ENCODE measurements around the gene PPIG. TPM values are rescaled to one million over a fixed set of nuclear protein-coding genes. Genes with fewer than 3 reads are reported as not detected.

The PPIG gene
- total RNA-seq, 1 experiment from 2014 or later = 46.5 TPM

- ChIA-PET CTCF (no interaction called here), POLR2A (no interaction called here)
- Histone ChIP-seq H3K27me3 (ENCODE audit: control insufficient read depth, insufficient read depth, low read length) (no peaks in the 10 kb centered on the region), H3K4me3 (ENCODE audit: low read depth in 2 of 2, low read length in 2 of 2) (no peak overlapping the region), H3K9me3 (ENCODE audit: control insufficient read depth, insufficient read depth, low read depth, low read length) (no peaks in the 10 kb centered on the region), H3K36me3 (ENCODE audit: control insufficient read depth, insufficient read depth, low read length) (no peaks in the 10 kb centered on the region), H3K27ac (ENCODE audit: low read length) (no peak overlapping the region), H3K4me1 (ENCODE audit: control insufficient read depth, insufficient read depth, low read length) (no peaks in the 10 kb centered on the region; the same call in 1 of the 2 replicates)
- intact Hi-C loops (cut with micrococcal nuclease; ENCODE audit: unreplicated experiment) = no loop called here
- TF ChIP-seq TCF7L2 (IDR thresholded peaks at IDR 0.05; ENCODE audit: low read depth, low read length) (no peak), POLR2AphosphoS5 (IDR thresholded peaks at IDR 0.05; ENCODE audit: low read depth, low read length) (no peak), SIN3A (IDR thresholded peaks at IDR 0.05; ENCODE audit: borderline replicate concordance, insufficient read depth, low read depth, low read length) (no peak)
- no peak for ATAC-seq
- DNase-seq (ENCODE audit: low read depth, low spot score) = no peak
- in situ Hi-C loops (cut with HindIII; ENCODE audit: low pct_unique_long_range_greater_than_20kb, low sequenced_read_pairs) = no loop called here
- BruUV-seq (replicated peaks) = no TSS peak
Observed at GRCh38 chr2:169662744-169663143, 78.6 kb downstream of the PPIG start.

- no peaks in the 10 kb centered on the region; the same call in 1 of the 2 replicates for H3K4me1 ChIP-seq (ENCODE audit: control insufficient read depth, insufficient read depth, low read length)
- H3K9me3 ChIP-seq (ENCODE audit: control insufficient read depth, insufficient read depth, low read depth, low read length) = no peaks in the 10 kb centered on the region
- no peaks in the 10 kb centered on the region for H3K36me3 ChIP-seq (ENCODE audit: control insufficient read depth, insufficient read depth, low read length)
- in situ Hi-C loops (cut with HindIII; ENCODE audit: low pct_unique_long_range_greater_than_20kb, low sequenced_read_pairs) = no loop called here
- no peak overlapping the region for H3K4me3 ChIP-seq (ENCODE audit: low read depth in 2 of 2, low read length in 2 of 2)
- ATAC-seq (no peak), DNase-seq (ENCODE audit: low read depth, low spot score) (no peak)
- TF ChIP-seq TCF7L2 (IDR thresholded peaks at IDR 0.05; ENCODE audit: low read depth, low read length) (no peak), REST (IDR thresholded peaks at IDR 0.05; ENCODE audit: insufficient read depth in 1 of 2, low read depth in 2 of 2, low read length in 1 of 2) (no peak), POLR2AphosphoS5 (IDR thresholded peaks at IDR 0.05; ENCODE audit: low read depth, low read length) (no peak), SIN3A (IDR thresholded peaks at IDR 0.05; ENCODE audit: borderline replicate concordance, insufficient read depth, low read depth, low read length) (no peak)
- TF ChIP-seq, protein P1, sequence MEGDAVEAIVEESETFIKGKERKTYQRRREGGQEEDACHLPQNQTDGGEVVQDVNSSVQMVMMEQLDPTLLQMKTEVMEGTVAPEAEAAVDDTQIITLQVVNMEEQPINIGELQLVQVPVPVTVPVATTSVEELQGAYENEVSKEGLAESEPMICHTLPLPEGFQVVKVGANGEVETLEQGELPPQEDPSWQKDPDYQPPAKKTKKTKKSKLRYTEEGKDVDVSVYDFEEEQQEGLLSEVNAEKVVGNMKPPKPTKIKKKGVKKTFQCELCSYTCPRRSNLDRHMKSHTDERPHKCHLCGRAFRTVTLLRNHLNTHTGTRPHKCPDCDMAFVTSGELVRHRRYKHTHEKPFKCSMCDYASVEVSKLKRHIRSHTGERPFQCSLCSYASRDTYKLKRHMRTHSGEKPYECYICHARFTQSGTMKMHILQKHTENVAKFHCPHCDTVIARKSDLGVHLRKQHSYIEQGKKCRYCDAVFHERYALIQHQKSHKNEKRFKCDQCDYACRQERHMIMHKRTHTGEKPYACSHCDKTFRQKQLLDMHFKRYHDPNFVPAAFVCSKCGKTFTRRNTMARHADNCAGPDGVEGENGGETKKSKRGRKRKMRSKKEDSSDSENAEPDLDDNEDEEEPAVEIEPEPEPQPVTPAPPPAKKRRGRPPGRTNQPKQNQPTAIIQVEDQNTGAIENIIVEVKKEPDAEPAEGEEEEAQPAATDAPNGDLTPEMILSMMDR (IDR thresholded peaks at IDR 0.05) = no peak
- CTCF ChIA-PET = no interaction called here
- BruUV-seq (replicated peaks) = no TSS peak
- no peak overlapping the region for H3K27ac ChIP-seq (ENCODE audit: low read length)
- POLR2A ChIA-PET = interaction anchor here (0.6 kb wide), 1 partner anchor 12 kb away, joined by 5 read pairs; no protein-coding TSS in a partner anchor
- intact Hi-C loops (cut with micrococcal nuclease; ENCODE audit: unreplicated experiment) = no loop called here
- no peaks in the 10 kb centered on the region for H3K27me3 ChIP-seq (ENCODE audit: control insufficient read depth, insufficient read depth, low read length)
Observed at GRCh38 chr2:169663247-169663646, 79.1 kb downstream of the PPIG start.

DNA sequence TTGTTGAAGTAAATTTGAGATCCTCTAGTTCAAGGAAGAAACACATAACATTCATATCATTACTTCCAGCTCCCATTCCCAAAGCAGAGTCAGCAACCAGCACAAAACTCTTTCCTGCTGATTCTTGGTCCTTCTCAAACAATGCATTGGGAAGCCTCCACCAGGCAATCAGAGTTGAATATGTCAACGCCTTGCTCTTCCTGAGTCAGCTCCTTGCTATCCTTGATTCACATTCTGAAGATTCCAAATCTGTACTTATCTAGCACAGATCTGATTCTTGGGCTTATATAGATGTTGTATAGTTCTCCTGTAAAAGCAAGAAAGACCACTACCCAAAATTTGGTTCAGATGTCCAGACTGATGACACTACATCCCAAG lies 80.4 kb downstream of the PPIG start:
- in situ Hi-C loops (cut with HindIII; ENCODE audit: low pct_unique_long_range_greater_than_20kb, low sequenced_read_pairs) (no loop called here), intact Hi-C loops (cut with micrococcal nuclease; ENCODE audit: unreplicated experiment) (no loop called here)
- CTCF ChIA-PET = no interaction called here
- DNase-seq (ENCODE audit: low read depth, low spot score) = no peak
- Histone ChIP-seq H3K4me3 (ENCODE audit: low read depth in 2 of 2, low read length in 2 of 2) (no peak overlapping the region), H3K9me3 (ENCODE audit: control insufficient read depth, insufficient read depth, low read depth, low read length) (no peaks in the 10 kb centered on the region), H3K27me3 (ENCODE audit: control insufficient read depth, insufficient read depth, low read length) (no peaks in the 10 kb centered on the region), H3K27ac (ENCODE audit: low read length) (no peak overlapping the region), H3K36me3 (ENCODE audit: control insufficient read depth, insufficient read depth, low read length) (no peaks in the 10 kb centered on the region), H3K4me1 (ENCODE audit: control insufficient read depth, insufficient read depth, low read length) (no peaks in the 10 kb centered on the region; the same call in 1 of the 2 replicates)
- TF ChIP-seq, protein P1 (IDR thresholded peaks at IDR 0.05) = no peak
- TF ChIP-seq TCF7L2 (IDR thresholded peaks at IDR 0.05; ENCODE audit: low read depth, low read length) (no peak), SIN3A (IDR thresholded peaks at IDR 0.05; ENCODE audit: borderline replicate concordance, insufficient read depth, low read depth, low read length) (no peak), REST (IDR thresholded peaks at IDR 0.05; ENCODE audit: insufficient read depth in 1 of 2, low read depth in 2 of 2, low read length in 1 of 2) (no peak), POLR2AphosphoS5 (IDR thresholded peaks at IDR 0.05; ENCODE audit: low read depth, low read length) (no peak)
- no peak for ATAC-seq
- no TSS peak for BruUV-seq (replicated peaks)
- POLR2A ChIA-PET = no interaction called here

Measured in Panc1 (cell line).